Ramos (cell line): ENCODE measurements around the gene MAP6.

Experiments
- in situ Hi-C: fragments of 300-500 bp; cut with MboI; formaldehyde crosslinking; loops from one replicate; pipeline ENCODE4 v1.14.3; 2022; ENCODE audit warnings: low sequenced_read_pairs; ENCODE audit not compliant: unreplicated experiment

The MAP6 gene

DNA sequence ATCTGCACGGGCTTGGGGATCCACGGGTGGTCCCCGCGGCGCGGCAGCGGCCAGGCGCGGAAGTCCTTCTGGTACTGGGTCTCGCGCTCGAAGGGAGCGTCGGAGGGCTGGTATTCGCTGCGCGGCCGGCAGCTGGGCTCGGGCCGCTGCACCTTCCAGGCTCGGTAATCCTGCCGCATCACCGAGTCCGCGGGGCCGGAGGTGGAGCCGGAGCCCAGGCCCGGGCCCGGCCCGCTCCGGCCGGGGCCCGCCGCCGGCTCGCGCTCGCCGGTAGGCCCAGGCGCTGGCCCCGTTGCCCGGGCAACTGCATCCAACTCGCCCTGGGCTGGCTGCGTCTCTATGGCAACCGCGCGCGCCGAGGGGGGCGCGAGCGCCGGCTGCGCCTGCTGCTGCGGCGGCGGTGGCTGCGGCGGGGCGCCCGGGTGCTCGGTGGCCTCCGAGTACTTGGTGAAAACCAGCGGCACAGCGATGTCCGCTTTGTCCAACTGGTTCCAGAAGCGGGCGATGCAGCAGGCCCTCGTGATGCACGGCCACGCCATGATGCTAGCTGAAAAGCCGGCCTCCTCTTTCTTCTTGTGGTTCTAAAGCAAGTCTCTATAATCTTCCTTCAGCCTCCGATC is 897 bp downstream of the MAP6 start:
- in situ Hi-C loops, result no loop called here

DNA sequence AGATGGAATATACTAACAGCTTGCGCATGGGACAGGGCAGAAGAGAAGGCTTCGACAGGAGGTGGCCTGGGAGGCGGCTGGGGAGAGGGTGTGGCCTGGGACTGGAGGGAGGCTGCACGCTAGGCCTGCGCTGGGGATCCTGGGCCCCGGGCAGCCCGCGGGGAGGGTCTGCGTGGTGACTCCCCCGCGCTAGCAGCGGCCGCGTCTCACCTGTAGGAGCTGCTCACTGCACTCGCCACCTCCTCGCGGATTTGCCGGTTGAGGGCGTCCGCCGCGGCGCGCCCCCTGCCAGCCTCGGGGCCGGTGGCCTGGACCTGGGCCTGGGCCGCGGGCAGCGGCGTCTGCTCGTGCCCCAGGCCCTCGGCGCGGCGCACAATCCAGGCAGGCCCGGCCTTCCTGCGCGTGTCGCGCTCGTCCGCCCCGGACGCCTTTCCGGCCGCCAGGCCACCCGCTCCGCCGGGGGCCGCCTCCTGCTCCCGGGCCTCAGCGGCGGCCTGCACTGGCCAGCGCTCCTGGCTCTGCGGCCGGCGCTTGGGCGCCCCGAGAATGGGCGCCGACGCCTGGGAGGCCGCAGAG is 1.5 kb downstream of the MAP6 start:
- in situ Hi-C loops, result no loop called here

DNA sequence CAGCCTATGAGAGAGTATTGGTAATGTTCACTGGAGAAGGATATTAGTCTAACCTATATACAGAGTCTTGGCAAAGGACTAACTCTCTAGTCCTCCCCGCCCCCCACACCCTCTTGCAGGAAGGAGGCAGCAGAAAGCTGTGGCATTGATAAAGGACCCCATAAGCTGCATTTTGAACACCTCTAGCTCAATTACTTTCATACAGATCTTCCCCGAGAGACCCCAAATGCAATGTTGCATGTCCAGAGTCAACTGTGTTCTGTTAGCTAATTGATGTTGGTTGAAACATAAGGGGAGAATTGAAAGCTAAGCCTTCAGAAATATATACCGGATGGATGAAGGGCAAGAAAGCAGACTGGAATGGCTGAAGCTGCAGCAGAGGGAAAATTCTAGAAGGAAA is 2.8 kb downstream of the MAP6 start:
- in situ Hi-C loops, result no loop called here

DNA sequence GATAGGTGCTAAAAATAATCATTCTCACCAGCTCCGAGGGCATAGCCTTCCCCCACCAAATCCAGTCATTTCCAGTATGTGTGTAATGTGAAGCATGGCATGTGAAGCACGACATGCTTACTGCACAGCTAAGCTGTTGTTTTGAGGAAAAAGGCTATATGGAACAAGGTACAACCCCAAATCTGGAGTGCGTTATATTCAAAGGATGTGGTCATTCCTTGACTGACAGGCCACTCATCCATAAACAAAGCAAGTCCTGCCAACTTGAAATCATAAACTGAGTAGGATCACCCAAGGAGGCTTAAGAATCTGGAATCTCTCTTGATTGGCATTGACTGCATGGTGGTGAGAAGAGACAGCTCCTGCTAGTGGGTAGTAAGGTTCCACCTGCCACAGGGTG is 3.7 kb downstream of the MAP6 start:
- in situ Hi-C loops, result no loop called here

DNA sequence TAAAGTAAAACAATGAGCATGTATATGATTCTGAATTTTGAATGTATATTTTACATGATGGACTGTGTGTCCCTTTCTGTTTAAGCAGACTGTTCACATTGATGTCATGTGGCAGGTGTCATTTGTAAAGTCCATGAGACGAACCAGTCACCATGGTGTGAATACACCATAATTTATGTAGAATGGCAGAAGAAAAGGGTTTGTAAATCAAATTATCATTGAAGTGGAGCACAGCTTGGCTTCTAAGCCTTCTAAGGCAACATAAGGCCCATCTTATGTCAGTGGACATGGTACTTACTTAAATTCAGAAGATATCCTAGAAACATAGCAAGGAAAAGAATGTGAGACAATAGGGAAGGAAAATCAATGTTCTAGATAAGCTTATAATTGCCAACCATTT is 4.4 kb downstream of the MAP6 start:
- in situ Hi-C loops, result no loop called here

DNA sequence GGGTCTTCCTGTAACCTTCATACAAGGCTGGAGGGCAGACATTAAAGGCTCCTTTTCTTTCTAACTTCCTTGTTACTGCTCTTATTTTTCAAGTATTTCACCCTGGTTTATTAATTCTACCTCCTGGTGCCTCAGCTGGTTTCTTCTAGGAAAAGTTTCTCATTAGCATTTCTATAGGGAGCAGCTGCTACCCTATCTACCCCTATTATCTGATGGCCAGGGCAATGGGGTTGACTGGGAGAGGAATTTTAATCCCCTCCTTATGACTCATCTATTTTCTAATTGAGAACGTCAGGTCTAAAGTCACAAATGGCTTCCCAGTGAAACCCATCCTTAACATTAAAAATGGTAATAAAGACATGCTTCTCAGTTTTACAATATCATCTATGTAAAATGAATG is 5.0 kb downstream of the MAP6 start:
- in situ Hi-C loops, result no loop called here

DNA sequence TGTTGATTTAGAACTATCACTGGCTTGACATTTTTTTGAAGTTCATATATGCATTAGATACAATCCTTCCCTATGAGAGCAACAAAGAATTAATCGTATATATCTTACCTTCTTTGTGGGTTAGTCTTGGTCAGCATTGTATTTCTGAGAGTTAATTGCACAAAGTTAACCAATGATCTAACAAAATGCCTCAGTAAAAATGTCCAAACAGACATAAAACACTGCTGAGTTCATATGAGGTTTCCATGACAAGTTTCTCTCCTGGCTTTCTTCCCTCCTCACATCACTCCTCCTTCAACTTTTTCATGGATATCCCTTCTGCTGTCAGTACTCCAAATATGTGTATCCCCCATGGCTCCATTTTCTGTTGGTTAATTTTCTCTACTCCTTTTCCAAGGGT is 9.0 kb downstream of the MAP6 start:
- in situ Hi-C loops, result no loop called here

DNA sequence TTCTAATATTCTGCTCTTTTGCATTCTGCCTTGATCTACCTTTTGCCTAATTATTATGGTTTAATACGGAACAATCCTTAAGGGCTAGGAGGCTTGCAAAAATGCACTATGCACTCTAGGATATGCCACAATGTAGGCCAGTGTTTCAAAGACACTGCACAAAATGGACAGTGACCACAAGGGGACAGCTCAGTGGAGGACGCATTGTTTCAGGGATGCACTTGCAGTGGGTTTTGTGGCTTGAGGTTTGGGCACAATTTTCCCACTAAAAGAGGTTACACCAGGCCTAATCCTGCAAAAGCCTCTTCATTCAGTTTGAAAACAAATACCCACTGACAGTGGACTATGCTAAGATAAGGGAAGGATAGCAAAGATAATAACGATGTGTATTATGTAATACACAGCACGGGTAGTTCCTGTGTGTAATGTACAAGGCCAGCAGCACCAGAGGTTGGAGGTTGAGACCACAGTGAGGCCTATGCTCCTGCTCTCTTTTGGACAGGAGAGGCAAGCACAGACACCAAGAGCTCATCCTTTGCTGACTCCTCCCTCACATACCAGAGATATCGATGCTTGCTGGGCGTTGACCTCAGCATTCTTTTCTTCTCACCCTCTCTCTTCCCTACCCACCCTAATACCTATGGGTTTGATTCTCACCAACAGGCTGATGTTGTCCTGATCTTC is 12.7 kb downstream of the MAP6 start:
- in situ Hi-C loops, result no loop called here

DNA sequence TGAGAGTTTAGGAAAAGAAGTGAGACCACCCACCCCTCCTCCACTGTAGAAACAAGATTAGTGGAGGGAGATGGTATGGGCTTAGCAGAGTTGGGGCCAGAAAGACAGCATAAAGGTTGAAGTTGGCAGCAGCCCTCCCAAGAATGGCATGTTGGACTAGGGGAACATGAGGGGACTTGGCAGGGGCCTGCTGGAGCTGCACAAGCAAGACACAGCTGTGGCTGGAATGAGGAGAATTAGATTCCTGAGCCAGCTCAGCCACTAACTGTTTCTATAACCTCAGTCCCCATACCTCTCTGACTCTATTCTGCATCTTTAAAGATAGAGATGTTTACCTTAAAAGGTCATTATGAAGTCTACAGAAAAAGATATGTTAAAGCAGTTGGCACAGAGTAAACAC is 13.2 kb downstream of the MAP6 start:
- in situ Hi-C loops, result no loop called here

DNA sequence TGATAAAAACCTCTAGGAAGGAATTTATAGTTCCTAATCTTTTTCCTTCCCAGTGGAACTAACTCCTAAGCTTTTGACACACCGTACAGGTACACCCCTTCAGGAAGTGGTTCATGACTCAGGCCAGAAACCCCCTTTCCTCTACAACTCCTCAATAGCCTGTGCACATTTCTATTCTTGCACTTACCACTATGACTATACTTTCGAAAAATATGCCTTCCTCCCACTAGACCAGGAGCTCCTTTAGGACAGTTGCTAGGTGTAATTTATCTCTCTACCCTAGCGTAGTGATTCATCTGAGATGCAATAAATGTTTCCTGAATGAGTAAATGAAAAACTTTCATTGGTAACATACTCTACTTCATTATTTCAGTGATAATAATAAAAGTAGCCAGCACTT is 14.5 kb downstream of the MAP6 start:
- in situ Hi-C loops, result no loop called here

DNA sequence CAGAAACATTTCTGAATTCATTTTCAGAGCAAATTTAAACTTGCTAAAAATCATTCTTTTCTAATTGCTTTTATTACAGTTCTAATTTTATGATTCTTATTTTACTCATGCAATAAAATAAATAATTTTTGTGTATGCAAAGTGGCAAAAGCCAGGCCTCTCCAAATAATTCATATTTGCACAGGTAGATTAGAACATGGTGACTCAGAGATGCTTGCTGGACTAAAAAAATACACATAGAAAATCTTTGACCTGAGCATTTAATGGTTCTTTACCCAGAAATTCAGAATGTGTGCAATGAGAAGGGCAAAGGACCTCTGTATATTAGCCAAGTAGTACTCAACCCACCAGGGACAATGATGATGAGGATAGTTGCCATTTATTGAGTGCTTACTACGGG is 15.3 kb downstream of the MAP6 start:
- in situ Hi-C loops, result no loop called here

DNA sequence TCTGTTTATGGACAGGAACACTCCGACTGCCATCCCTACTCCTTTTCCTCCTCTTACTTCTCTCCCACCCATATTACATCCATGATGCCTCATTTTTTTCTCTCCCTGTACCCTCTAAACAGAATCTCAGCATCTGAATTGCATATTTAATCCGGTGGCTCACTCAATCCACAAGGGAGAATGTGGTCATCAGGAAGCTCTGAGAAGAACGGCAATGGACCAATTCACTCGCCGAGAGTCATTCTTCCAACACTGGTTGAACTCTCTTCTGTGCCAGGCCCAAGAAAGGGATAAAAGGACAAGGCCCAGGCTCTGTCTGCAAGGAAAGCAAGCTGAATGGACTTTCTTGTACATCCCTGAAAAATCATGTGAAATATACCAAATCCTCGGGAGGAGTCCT is 15.9 kb downstream of the MAP6 start:
- in situ Hi-C loops, result no loop called here

DNA sequence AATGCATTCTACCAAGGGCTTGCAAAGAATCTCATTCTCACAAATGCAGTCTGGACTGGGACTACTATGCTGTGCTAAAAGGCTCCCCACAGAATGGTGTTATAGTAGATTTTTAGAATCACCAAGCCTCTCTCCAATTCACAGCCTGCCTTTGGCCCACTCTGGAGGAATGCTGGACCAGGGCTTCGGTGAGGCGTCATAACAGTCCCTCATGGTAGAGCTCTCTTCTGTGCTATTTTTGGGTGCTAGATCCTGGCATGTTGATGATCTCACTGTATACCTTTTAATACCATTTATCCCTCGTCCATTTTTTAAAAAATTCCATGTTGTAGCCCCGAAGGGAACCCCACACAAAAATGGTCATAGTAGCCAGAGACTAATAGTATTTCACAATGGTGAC is 17.6 kb downstream of the MAP6 start:
- in situ Hi-C loops, result no loop called here

DNA sequence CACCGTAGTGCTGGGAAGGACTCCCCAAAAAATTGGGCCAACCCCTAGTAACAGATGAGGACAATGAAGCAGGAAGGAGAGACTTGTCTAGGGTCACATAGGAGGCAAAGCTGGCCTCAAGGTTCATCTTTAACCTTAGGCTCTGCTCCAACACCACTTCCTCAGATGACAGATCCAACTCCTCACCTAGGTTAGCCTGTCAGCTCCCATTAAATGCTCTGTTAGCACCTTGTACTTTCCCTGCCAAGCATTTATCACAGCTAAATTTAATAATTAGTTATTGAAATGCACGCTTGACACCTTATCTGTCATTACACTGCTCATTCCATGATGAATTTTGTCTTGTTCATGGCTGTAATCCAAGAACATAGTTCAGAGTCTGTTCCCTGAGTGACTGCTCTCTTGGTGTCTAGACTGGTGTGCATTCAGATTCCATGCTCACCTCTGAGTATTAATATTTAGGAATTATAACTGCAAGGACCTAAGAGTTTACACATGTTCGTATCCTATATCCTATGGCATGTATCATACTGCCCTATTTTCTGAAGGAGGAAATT is 18.6 kb downstream of the MAP6 start:
- in situ Hi-C loops, result no loop called here

DNA sequence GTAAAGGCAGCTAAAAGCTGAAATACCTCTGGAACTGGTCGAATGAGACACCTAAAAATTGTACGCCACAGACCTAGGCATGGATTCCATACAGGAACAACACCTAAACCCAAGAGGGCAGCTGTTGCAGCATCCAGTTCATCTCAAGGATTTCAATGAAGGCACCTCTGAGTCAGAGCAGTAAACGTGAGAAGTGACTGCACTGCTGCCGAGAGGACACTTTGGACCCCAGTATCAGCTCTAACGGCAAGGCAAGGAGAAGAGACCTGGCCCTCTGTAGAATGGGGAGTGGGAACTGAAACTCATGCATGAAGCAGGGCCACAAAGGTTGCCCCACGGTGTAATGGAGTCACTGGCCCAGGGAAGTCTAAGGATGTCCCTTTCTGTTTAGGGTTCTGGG is 23.9 kb downstream of the MAP6 start:
- in situ Hi-C loops, result no loop called here

DNA sequence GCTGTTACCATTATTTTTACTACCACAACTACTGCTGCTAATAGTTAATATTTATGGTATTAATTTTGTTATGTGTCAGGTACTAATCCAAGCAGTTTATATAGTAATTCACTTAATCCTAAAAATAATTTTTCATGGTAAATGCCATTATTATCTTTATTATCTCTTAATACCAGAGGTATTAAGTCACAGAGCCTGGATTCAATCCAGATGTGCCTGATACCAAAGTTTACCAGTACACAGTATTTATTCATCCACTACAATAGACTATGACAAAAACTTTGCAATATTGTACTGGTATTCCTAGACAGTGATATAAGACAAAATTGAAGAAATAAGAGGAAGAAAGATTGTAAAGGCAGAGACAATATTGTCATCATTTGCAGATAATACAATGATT is 24.5 kb downstream of the MAP6 start:
- in situ Hi-C loops, result no loop called here

DNA sequence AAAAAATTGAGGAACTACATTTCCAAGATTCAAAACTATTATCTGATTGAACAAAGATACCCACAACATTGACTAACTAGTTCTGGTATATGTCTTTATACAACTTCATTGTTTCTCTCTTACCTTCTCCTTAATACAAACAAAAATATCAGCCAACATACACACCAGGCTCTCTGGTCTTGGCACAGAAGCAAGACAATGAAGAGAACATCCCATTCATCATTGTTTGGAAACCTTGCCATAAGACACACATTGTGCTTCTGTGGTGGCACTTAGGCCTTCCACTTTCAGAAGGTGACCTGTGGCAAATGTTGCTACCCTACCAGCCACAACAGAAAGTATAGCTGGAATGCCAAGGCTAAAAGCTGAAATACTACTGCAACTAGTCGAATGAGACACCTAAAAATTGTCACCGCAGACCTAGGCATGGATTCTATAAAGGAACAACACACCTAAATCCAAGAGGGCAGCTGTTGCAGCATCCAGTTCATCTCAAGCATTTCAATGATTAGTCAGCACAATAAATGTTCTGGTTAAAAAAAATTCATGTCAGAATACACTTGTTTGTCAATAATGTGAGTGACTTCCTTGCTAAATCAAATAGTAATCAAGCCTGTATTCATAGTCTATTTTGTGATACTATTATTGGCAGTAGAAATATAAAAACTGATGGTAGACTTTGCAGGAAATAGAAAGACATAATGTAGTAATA is 26.3 kb downstream of the MAP6 start:
- in situ Hi-C loops, result no loop called here

DNA sequence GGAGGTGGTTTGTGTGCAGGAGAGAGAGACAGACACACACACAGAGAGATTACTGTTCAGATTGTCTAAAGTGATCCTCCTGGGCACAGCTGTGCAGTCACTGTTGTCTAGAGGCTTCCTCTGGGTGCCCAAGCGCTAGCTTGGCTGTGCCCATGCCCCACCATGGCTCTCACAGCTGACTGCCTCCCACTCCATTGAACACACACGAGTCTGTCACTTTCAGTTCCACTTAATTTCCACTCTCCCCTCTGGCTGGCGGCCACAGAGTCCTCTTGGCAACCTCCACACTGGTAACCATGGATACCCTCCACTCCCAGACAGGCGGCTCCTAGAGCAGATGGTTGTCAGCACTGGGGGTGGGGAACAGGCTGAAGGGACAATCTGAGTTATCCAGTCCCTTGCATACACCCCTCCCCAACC is 29.1 kb downstream of the MAP6 start:
- in situ Hi-C loops, result no loop called here

DNA sequence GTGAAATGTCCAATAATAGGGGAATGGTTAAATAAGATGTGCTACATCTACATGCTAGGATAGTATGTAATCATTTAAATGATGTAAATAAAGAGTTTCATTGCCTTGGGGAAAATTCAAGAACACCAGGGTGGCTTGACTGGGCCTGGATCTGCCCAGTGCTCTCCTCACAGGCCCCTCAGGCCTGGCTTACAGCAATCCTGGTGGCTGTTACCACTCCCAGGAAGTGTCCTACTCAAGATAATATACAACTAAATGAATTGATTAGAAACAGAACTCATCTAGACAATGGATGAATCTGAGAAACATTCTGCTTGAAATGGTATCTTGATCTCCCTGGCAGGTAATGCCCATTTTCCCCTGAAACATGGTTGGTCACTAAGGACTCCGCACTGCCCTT is 30.8 kb downstream of the MAP6 start:
- in situ Hi-C loops, result no loop called here

DNA sequence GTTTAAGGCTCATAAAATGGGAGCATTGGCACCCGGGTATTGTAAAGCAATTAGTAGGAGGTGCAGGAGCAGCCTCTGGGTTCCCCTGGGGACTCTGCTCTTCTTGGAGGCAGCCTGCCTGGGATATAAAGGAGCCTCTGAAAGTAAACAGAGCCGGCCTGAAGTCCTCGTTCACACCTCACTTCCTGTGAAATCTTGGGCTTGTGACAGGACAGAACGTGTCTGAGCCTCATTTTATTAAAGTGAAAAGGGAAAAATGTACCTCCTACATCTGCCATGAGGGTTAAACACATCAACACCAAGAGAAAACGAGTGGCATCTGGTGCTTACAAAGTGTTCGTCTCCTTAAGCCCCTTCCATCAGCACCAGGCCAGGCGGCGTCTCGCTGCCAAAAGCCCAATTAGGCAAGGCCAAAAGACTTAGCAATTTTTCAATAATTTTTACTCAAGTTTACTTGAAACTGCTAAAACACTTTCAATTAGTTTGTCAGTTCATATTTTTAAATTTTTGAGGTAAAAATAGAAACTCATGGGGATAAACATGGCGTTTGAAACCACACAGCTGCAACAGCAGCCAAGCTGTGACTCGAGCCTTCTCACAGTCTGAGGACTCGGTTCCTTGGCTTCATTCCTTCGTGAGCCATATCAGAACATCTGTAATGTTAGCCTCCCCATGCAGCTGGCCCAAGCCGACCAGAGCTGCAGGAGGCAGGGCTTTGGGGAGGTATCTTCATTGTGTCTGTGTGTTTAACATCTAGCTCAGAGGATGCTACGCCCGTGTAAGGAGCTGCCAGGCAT is 33.6 kb downstream of the MAP6 start:
- in situ Hi-C loops, result no loop called here
